LNCaP clone FGC (cell line): ENCODE results near the gene KCNIP4.

ENCODE experiments used
- DNase-seq: peaks from one replicate; pipeline ENCODE4 v3.0.0-alpha.2; 2011; ENCODE audit warnings: low read depth
- H3K4me3 ChIP-seq: 2 replicates; pipeline ENCODE4 v1.5.1; 2011; ENCODE audit warnings: mild to moderate bottlenecking, low read depth, low read length, control low read depth
- TF ChIP-seq, protein P1 (sequence below): IDR thresholded peaks from 2 replicates; pipeline ENCODE4 v1.5.1; 2012; ENCODE audit warnings: mild to moderate bottlenecking; ENCODE audit not compliant: control insufficient read depth, insufficient read depth; ENCODE audit errors: extremely low read depth

Gene KCNIP4

GRCh38 chr4:21061902-21062301, 886.7 kb downstream of the KCNIP4 start:
- DNase-seq = no peak
- H3K4me3 ChIP-seq = no peak overlapping the region
- TF ChIP-seq, protein P1, sequence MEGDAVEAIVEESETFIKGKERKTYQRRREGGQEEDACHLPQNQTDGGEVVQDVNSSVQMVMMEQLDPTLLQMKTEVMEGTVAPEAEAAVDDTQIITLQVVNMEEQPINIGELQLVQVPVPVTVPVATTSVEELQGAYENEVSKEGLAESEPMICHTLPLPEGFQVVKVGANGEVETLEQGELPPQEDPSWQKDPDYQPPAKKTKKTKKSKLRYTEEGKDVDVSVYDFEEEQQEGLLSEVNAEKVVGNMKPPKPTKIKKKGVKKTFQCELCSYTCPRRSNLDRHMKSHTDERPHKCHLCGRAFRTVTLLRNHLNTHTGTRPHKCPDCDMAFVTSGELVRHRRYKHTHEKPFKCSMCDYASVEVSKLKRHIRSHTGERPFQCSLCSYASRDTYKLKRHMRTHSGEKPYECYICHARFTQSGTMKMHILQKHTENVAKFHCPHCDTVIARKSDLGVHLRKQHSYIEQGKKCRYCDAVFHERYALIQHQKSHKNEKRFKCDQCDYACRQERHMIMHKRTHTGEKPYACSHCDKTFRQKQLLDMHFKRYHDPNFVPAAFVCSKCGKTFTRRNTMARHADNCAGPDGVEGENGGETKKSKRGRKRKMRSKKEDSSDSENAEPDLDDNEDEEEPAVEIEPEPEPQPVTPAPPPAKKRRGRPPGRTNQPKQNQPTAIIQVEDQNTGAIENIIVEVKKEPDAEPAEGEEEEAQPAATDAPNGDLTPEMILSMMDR = no peak

DNA sequence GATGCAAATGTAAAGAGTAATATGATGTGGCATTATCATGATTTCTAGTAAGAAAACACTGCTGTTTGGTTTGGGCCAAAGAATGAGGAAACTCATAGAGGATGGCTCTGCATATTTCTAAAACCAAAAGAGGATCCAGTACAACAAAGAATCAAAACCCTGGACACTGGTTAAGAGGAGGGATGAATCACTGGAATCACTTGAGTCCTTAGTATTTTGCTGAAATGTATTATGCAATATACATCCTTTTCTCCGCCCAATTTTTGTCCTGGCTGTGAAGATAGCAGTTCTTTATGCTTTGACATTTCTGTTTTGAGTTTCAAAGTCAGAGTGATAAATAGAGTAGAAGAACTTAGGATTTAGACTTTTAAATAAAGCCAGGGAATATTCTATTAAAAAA, 902.4 kb downstream of the KCNIP4 start:
- TF ChIP-seq, protein P1 = no peak
- DNase-seq = no peak
- H3K4me3 ChIP-seq = no peak overlapping the region

- H3K4me3 ChIP-seq = no peak overlapping the region
- no peak for DNase-seq
- TF ChIP-seq, protein P1 = no peak
Measured at GRCh38 chr4:21045119-21045518, 903.5 kb downstream of the KCNIP4 start.

GRCh38 chr4:21041708-21042107, 906.9 kb downstream of the KCNIP4 start:
- H3K4me3 ChIP-seq = no peak overlapping the region
- no peak for DNase-seq
- TF ChIP-seq, protein P1 = no peak

DNA sequence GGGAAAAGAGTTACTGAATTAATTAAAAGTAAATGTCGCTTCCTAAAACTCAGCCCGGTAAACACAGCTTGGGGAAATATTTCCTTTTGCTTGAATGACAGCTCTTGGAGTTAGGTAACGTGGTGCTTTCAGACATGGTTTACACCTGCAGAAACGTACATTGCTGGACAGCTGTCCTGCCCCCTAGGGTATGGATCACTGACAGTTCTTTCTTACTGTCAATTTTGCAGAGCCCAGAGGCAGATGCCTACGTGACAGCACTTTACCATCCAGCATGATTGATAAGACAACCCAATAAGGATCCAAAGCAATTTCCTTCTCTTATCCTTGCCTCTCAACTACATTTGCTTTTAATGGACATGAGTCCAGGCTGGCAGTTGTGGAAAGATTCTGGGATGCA, 913.8 kb downstream of the KCNIP4 start:
- no peak for DNase-seq
- TF ChIP-seq, protein P1 = no peak
- H3K4me3 ChIP-seq = no peak overlapping the region

GRCh38 chr4:21032089-21032645, 916.4 kb downstream of the KCNIP4 start:
- H3K4me3 ChIP-seq = no peak overlapping the region
- DNase-seq = no peak
- TF ChIP-seq, protein P1 = no peak

DNA sequence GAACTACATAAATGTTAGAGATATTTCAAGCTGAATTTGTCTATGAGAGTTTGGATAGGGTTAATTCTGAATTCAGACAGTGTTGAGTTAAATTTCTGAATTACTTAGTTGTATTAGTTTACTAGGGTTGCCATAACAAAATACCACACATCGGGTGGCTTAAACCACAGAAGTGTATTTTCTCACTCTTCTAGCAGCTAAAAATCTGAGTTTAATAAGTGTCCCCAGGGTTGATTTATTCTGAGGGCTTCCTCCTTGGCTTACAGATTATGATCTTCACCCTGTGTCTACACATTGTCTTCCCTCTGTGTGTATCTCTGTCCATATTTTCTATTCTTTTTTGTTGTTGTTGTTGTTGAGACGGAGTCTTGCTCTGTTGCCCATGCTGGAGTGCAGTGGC, 929.8 kb downstream of the KCNIP4 start:
- no peak for DNase-seq
- H3K4me3 ChIP-seq = no peak overlapping the region
- TF ChIP-seq, protein P1 = no peak
